Esophagus squamous epithelium (tissue), 5 donors: ENCODE data around the gene ELN. TPM values are rescaled to one million over a fixed set of nuclear protein-coding genes. Genes with fewer than 3 reads are reported as not detected.

Source experiments
- DNase-seq: peaks from one replicate; lab custom pipeline; 2025; lab: John Stamatoyannopoulos, UW
- H3K27ac ChIP-seq, 4 donors: fragments of 200-600 bp; sonication (generic); one replicate each; pipeline ENCODE4 v1.5.1; 2016 to 2019; ENCODE audit warnings: mild to moderate bottlenecking in 1 of 4
- H3K27me3 ChIP-seq, 4 donors: fragments of 200-600 bp; sonication (generic); 1 replicate in 3 of 4; 2 replicates in 1 of 4; pipeline versions ENCODE4 v1.5.1 to v1.6.0; 2017 to 2021; ENCODE audit warnings: antibody characterized with exemption in 1 of 4
- H3K36me3 ChIP-seq, 3 donors: fragments of 200-600 bp; sonication (generic); one replicate each; pipeline ENCODE4 v1.5.1; 2016 to 2019
- H3K4me1 ChIP-seq, 3 donors: fragments of 200-600 bp; sonication (generic); one replicate each; pipeline ENCODE4 v1.5.1; 2017 to 2019
- H3K4me3 ChIP-seq, 4 donors: fragments of 200-600 bp; sonication (generic); 1 replicate in 3 of 4; 2 replicates in 1 of 4; pipeline ENCODE4 v1.5.1; 2016 to 2019; ENCODE audit warnings: mild to moderate bottlenecking in 2 of 4, moderate library complexity in 1 of 4
- H3K9me3 ChIP-seq, 3 donors: fragments of 200-600 bp; sonication (generic); one replicate each; pipeline ENCODE4 v1.5.1; 2016 to 2019
- POLR2A ChIP-seq, 4 donors: fragments of 450-650 bp; IDR thresholded peaks; one replicate each; pipeline ENCODE4 v1.6.1; 2017; ENCODE audit warnings: antibody characterized with exemption in 4 of 4, mild to moderate bottlenecking in 4 of 4, moderate library complexity in 3 of 4
- WGBS, 2 donors: methylation state at CpG; one replicate each; pipeline ENCODE4 v1.1.5; 2018; 5-methylcytosine and 5-hydroxymethylcytosine counted together
- intact Hi-C: fragments of 100-400 bp; cut with DNase I; formaldehyde crosslinking; loops from one replicate; pipeline ENCODE4 v1.15.0; 2022
- total RNA-seq, 4 donors: library from RNA; depleted of rRNA; stranded (reverse); fragments of >200 nt; gene quantifications; one replicate each; pipeline ENCODE4 v1.1.0, GENCODE V29; 2016
- TF ChIP-seq, protein P1 (sequence below), 6 experiments: fragments of 450-650 bp in 4 of 6; fragments of 200-600 bp in 2 of 6; sonication (generic) in 2 of 6; IDR thresholded peaks; one replicate each; pipeline ENCODE4 v1.5.1; 2016 to 2019; ENCODE audit warnings: antibody characterized with exemption in 6 of 6, mild to moderate bottlenecking in 4 of 6, moderate library complexity in 4 of 6
- donor health status: DM: yes; HTN: yes; CAD: no.

The ELN gene
- total RNA-seq, 4 donors from 2014 or later, result 8.9 to 182 (median 20.3) TPM

DNA sequence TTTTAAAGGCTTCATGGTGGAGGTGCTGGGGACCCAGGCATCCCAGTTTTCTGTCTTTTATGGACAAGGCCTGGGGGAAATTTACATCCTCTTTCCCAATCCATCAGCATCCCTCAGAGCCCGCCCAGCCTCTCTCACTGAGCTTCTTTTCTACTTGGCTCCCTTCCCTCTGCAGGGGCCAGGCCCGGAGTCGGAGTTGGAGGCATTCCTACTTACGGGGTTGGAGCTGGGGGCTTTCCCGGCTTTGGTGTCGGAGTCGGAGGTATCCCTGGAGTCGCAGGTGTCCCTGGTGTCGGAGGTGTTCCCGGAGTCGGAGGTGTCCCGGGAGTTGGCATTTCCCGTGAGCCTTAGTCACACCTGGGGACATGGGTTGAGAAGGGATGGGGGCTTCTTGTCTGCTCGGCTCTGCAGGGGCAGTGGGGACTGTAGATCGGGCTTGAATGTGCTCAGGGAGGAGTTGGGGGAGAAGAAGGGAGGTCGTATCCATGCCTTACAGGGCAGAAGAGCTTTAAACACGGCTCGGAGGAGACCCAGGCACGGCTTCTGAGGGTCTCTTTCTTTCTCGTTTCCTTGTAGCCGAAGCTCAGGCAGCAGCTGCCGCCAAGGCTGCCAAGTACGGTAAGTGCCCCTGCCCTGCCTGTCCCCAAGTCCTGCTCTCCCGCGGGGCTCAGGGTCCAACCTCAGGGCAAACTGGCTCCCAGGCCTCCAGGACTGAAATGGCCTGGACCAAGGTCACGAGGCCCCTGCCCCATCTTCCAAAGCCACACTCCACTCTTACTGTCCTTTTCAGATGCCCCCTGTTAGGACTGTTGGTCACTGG lies 28.3 kb downstream of the ELN start:
- no peak for TF ChIP-seq POLR2A (IDR thresholded peaks at IDR 0.05)
- TF ChIP-seq, protein P1, sequence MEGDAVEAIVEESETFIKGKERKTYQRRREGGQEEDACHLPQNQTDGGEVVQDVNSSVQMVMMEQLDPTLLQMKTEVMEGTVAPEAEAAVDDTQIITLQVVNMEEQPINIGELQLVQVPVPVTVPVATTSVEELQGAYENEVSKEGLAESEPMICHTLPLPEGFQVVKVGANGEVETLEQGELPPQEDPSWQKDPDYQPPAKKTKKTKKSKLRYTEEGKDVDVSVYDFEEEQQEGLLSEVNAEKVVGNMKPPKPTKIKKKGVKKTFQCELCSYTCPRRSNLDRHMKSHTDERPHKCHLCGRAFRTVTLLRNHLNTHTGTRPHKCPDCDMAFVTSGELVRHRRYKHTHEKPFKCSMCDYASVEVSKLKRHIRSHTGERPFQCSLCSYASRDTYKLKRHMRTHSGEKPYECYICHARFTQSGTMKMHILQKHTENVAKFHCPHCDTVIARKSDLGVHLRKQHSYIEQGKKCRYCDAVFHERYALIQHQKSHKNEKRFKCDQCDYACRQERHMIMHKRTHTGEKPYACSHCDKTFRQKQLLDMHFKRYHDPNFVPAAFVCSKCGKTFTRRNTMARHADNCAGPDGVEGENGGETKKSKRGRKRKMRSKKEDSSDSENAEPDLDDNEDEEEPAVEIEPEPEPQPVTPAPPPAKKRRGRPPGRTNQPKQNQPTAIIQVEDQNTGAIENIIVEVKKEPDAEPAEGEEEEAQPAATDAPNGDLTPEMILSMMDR (IDR thresholded peaks at IDR 0.05), result no peak
- WGBS, 2 donors, result 76 to 88% methylated on average over 7 to 12 of the region's 26 CpGs
- no peak overlapping the region for H3K27ac ChIP-seq

DNA sequence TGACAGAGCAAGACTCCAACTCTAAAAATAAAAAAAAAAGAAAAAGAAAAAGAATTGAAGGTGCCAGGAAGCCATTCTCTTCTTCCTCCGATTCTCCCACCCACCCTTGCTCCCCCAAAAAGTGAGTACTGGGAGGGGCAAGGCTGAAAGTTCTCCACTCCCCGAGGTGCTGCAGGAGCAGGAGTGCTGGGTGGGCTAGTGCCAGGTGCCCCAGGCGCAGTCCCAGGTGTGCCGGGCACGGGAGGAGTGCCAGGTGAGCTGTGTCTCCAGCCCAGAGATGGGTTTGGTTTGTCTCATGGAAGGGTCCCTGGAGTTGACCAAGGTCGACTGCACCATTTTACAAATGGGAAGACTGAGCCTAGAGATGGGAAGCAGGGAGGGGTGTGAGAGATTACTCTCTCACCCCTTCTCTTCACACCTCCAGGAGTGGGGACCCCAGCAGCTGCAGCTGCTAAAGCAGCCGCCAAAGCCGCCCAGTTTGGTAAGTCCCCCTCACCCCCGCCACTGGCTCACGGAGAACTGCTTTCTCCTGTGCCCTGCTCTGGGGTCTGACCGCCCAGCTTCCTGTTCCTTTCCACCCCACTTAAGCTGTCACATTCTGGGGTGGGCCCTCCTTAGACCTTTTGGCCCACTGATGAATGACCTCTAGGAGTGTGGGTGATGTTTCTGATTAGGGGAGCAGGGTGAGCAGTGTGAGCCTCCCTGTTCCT lies 29.4 kb downstream of the ELN start:
- no peak for DNase-seq
- Histone ChIP-seq H3K36me3 (peaks cover 0 to 75% (median 5%) of the 10 kb centered on the region in 3 donors), H3K4me3 (no peak overlapping the region), H3K9me3 (no peaks in the 10 kb centered on the region), H3K4me1 (peaks cover 4 to 50% (median 21%) of the 10 kb centered on the region in 3 donors), H3K27me3 (no peaks in the 10 kb centered on the region), H3K27ac (peak overlapping the region in 1 of 4 donors; percentile 2)
- TF ChIP-seq POLR2A (IDR thresholded peaks at IDR 0.05), result no peak
- TF ChIP-seq, protein P1 (IDR thresholded peaks at IDR 0.05), result no peak
- intact Hi-C loops, result no loop called here
- 34 to 61% methylated on average over 6 to 8 of the region's 11 CpGs for WGBS, 2 donors

More for the DNA sequence above, 28.3 kb downstream of the ELN start:
- Histone ChIP-seq H3K36me3 (peaks cover 0 to 80% (median 5%) of the 10 kb centered on the region in 3 donors), H3K4me3 (no peak overlapping the region), H3K9me3 (no peaks in the 10 kb centered on the region), H3K4me1 (peaks cover 0 to 46% (median 16%) of the 10 kb centered on the region in 3 donors), H3K27me3 (no peaks in the 10 kb centered on the region)
- intact Hi-C loops, result no loop called here
- DNase-seq, result no peak

DNA sequence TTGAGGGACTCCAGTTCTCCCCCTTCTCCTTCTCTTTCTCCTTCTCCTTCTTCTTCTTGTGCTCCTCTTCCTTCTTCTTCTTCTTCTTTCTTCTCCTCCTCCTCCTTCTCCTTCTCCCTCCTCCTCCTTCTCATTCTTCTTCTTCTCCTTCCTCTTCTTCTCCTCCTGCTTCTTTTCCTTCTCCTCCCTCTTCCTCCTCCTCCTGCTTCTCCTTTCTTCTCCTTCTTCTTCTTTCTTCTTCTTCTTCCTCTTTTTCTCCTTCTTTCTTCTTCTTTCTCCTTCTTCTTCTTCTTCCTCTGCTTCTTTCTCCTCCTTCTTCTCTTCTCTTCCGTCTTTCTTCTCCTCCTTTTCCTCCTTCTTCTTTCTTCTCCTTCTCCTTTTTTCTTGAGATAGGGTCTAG lies 30.0 kb downstream of the ELN start:
- intact Hi-C loops, result no loop called here
- Histone ChIP-seq H3K27ac (no peak overlapping the region), H3K36me3 (peaks cover 0 to 75% (median 5%) of the 10 kb centered on the region in 3 donors), H3K9me3 (no peaks in the 10 kb centered on the region), H3K4me3 (no peak overlapping the region), H3K27me3 (no peaks in the 10 kb centered on the region), H3K4me1 (peaks cover 4 to 56% (median 21%) of the 10 kb centered on the region in 3 donors)
- DNase-seq, result no peak
- no peak for TF ChIP-seq POLR2A (IDR thresholded peaks at IDR 0.05)
- TF ChIP-seq, protein P1 (IDR thresholded peaks at IDR 0.05), result no peak
- WGBS, 2 donors, result 79 to 80% methylated on average over 1 of the region's 1 CpG

DNA sequence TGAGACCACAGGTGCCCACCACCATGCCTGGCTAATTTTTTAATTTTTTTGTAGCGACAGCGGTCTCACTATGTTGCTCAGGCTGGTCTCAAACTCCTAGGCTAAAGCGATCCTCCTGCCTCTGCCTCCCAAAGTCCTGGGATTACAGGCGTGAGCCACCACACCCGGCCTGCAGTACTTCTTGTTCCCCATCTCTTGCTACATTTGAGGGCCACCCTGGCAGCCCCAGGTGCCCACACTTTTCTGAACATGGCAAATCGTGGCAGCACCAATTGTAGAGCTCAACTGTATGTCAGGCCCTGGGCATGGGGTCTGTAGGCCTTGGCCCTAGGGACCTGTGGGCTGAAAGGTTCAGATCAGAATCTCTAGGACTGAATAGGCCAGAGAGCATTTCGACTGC lies 30.5 kb downstream of the ELN start:
- H3K4me3 ChIP-seq, result no peak overlapping the region
- peaks cover 0 to 77% (median 5%) of the 10 kb centered on the region in 3 donors for H3K36me3 ChIP-seq
- no peaks in the 10 kb centered on the region for H3K9me3 ChIP-seq

More for the DNA sequence above, 30.5 kb downstream of the ELN start:
- WGBS, 2 donors, result 79 to 86% methylated on average over 6 to 7 of the region's 7 CpGs
- TF ChIP-seq, protein P1 (IDR thresholded peaks at IDR 0.05), result no peak
- no peak for TF ChIP-seq POLR2A (IDR thresholded peaks at IDR 0.05)
- H3K27ac ChIP-seq, result no peak overlapping the region
- H3K4me1 ChIP-seq, result peaks cover 4 to 59% (median 21%) of the 10 kb centered on the region in 3 donors
- no peak for DNase-seq
- intact Hi-C loops, result no loop called here
- no peaks in the 10 kb centered on the region for H3K27me3 ChIP-seq
